ENCODE measurements around the gene GCN1. TPM values are rescaled to one million over a fixed set of nuclear protein-coding genes. Genes with fewer than 3 reads are reported as not detected.

Gene GCN1
- total and polyA plus RNA-seq, 4 donors = 19.3 to 93.6 (median 53.1) TPM

GRCh38 chr12:120138366-120138765, 56.1 kb downstream of the GCN1 start:
- Histone ChIP-seq H3K9me3 (ENCODE audit: control insufficient read depth in 4 of 4, insufficient read depth in 3 of 4, low read length in 3 of 4) (no peaks in the 10 kb centered on the region), H3K36me3 (ENCODE audit: control insufficient read depth in 4 of 4, insufficient read depth in 4 of 4, low read length in 4 of 4) (peaks cover 47 to 75% (median 68%) of the 10 kb centered on the region in 4 donors), H3K4me3 (no peak overlapping the region), H3K27ac (ENCODE audit: low read depth in 1 of 2, low read length in 1 of 2) (no peak overlapping the region), H3K4me1 (ENCODE audit: control insufficient read depth in 5 of 5, insufficient read depth in 5 of 5, low read length in 5 of 5) (no peaks in the 10 kb centered on the region), H3K27me3 (ENCODE audit: control insufficient read depth in 3 of 3, insufficient read depth in 3 of 3, low read length in 2 of 3) (no peaks in the 10 kb centered on the region), H3K9ac (ENCODE audit: insufficient read depth in 1 of 2, low read length in 2 of 2) (no peak overlapping the region)
- no peak for ATAC-seq (ENCODE audit: insufficient read depth, low FRiP score)
- no peak for TF ChIP-seq CTCF (IDR thresholded peaks at IDR 0.05; ENCODE audit: control extremely low read depth, extremely low read depth)
- 85 to 92% methylated on average over 9 of the region's 9 CpGs for WGBS, 2 donors
- no peak for DNase-seq

- TF ChIP-seq CTCF (IDR thresholded peaks at IDR 0.05; ENCODE audit: control extremely low read depth, extremely low read depth) = no peak
- no peak for DNase-seq
- Histone ChIP-seq H3K4me3 (no peak overlapping the region), H3K9ac (ENCODE audit: insufficient read depth in 1 of 2, low read length in 2 of 2) (no peak overlapping the region), H3K9me3 (ENCODE audit: control insufficient read depth in 4 of 4, insufficient read depth in 3 of 4, low read length in 3 of 4) (no peaks in the 10 kb centered on the region), H3K27me3 (ENCODE audit: control insufficient read depth in 3 of 3, insufficient read depth in 3 of 3, low read length in 2 of 3) (no peaks in the 10 kb centered on the region), H3K36me3 (ENCODE audit: control insufficient read depth in 4 of 4, insufficient read depth in 4 of 4, low read length in 4 of 4) (peaks cover 47 to 80% (median 68%) of the 10 kb centered on the region in 4 donors), H3K27ac (ENCODE audit: low read depth in 1 of 2, low read length in 1 of 2) (no peak overlapping the region), H3K4me1 (ENCODE audit: control insufficient read depth in 5 of 5, insufficient read depth in 5 of 5, low read length in 5 of 5) (no peaks in the 10 kb centered on the region)
- WGBS, 2 donors = 96 to 98% methylated on average over 11 of the region's 11 CpGs
- ATAC-seq (ENCODE audit: insufficient read depth, low FRiP score) = no peak
Observed at GRCh38 chr12:120137833-120138232, 56.7 kb downstream of the GCN1 start.

- Histone ChIP-seq H3K27me3 (ENCODE audit: control insufficient read depth in 3 of 3, insufficient read depth in 3 of 3, low read length in 2 of 3) (no peaks in the 10 kb centered on the region), H3K27ac (ENCODE audit: low read depth in 1 of 2, low read length in 1 of 2) (no peak overlapping the region), H3K4me1 (ENCODE audit: control insufficient read depth in 5 of 5, insufficient read depth in 5 of 5, low read length in 5 of 5) (no peaks in the 10 kb centered on the region), H3K4me3 (no peak overlapping the region), H3K36me3 (ENCODE audit: control insufficient read depth in 4 of 4, insufficient read depth in 4 of 4, low read length in 4 of 4) (peaks cover 42 to 82% (median 69%) of the 10 kb centered on the region in 4 donors), H3K9ac (ENCODE audit: insufficient read depth in 1 of 2, low read length in 2 of 2) (no peak overlapping the region), H3K9me3 (ENCODE audit: control insufficient read depth in 4 of 4, insufficient read depth in 3 of 4, low read length in 3 of 4) (no peaks in the 10 kb centered on the region)
- ATAC-seq (ENCODE audit: insufficient read depth, low FRiP score) = no peak
- TF ChIP-seq CTCF (IDR thresholded peaks at IDR 0.05; ENCODE audit: control extremely low read depth, extremely low read depth) = no peak
- 90 to 92% methylated on average over 10 to 11 of the region's 11 CpGs for WGBS, 2 donors
- no peak for DNase-seq
Observed at GRCh38 chr12:120136093-120136770, 58.3 kb downstream of the GCN1 start.
